Transverse colon (tissue), 4 donors: Measurements from ENCODE around the gene SET. TPM values are rescaled to one million over a fixed set of nuclear protein-coding genes. Genes with fewer than 3 reads are reported as not detected.
"Not testable (repeated sequence)": the region's sequence is repeated elsewhere in the genome, so short reads cannot be mapped to it uniquely, and the experiment has no call there.

Source experiments
- DNase-seq: peaks from one replicate; pipeline ENCODE4 v3.0.0-alpha.2; 2019
- H3K27ac ChIP-seq, 4 donors: fragments of 200-600 bp; sonication (generic); 2 replicates each; pipeline ENCODE4 v1.5.1; 2016 to 2018; ENCODE audit warnings: inconsistent platforms in 4 of 4
- H3K27me3 ChIP-seq: fragments of 200-600 bp; sonication (generic); 2 replicates; pipeline ENCODE4 v1.5.1; 2017; ENCODE audit warnings: inconsistent platforms
- H3K36me3 ChIP-seq, 4 donors: fragments of 200-600 bp; sonication (generic); 2 replicates each; pipeline ENCODE4 v1.5.1; 2017 to 2019; ENCODE audit warnings: inconsistent platforms in 4 of 4
- H3K4me1 ChIP-seq, 4 donors: fragments of 200-600 bp; sonication (generic); 2 replicates each; pipeline ENCODE4 v1.5.1; 2017 to 2020; ENCODE audit warnings: inconsistent platforms in 4 of 4
- H3K4me3 ChIP-seq, 4 donors: fragments of 200-600 bp; sonication (generic); 1 replicate in 1 of 4; 2 replicates in 3 of 4; pipeline versions ENCODE4 v1.5.1 to v1.6.1; 2017 to 2019; ENCODE audit warnings: inconsistent platforms in 4 of 4
- H3K9me3 ChIP-seq, 2 donors: fragments of 200-600 bp; sonication (generic); 2 replicates each; pipeline ENCODE4 v1.5.1; 2017 to 2019; ENCODE audit warnings: inconsistent platforms in 2 of 2
- CTCF ChIP-seq, 5 experiments: fragments of 200-600 bp in 3 of 5; fragments of 450-650 bp in 2 of 5; sonication (generic) in 3 of 5; IDR thresholded peaks; 1 replicate in 2 of 5; 2 replicates in 3 of 5; pipeline ENCODE4 v1.5.1; 2016 to 2017; ENCODE audit warnings: antibody characterized with exemption in 5 of 5, inconsistent platforms in 3 of 5, mild to moderate bottlenecking in 2 of 5, moderate library complexity in 1 of 5
- EP300 ChIP-seq: sonication (generic); formaldehyde crosslinking; IDR thresholded peaks from one replicate; pipeline ENCODE4 v1.6.1; 2017; ENCODE audit warnings: antibody characterized with exemption, low read depth
- POLR2A ChIP-seq: fragments of 450-650 bp; IDR thresholded peaks from one replicate; pipeline ENCODE4 v1.6.1; 2016; ENCODE audit warnings: antibody characterized with exemption, mild to moderate bottlenecking, moderate library complexity
- POLR2AphosphoS5 ChIP-seq, 3 donors: sonication (generic); formaldehyde crosslinking; IDR thresholded peaks; one replicate each; pipeline ENCODE4 v1.6.1; 2016; ENCODE audit warnings: antibody characterized with exemption in 3 of 3
- WGBS, 2 donors: methylation state at CpG; one replicate each; pipeline ENCODE4 v1.1.5; 2018; ENCODE audit warnings: low coverage in 1 of 2; 5-methylcytosine and 5-hydroxymethylcytosine counted together
- in situ Hi-C, 4 donors: fragments of 200-750 bp; cut with MboI; loops; one replicate each; pipeline versions ENCODE4 v1.15.0 to v1.15.1; 2017; ENCODE audit warnings: low sequenced_read_pairs in 3 of 4, low pct_ligation_motif_present in 1 of 4, low pct_unique_long_range_greater_than_20kb in 1 of 4
- intact Hi-C: fragments of 100-400 bp; cut with DNase I; formaldehyde crosslinking; loops from one replicate; pipeline ENCODE4 v1.15.1; 2023; ENCODE audit warnings: low total_unique reads
- total RNA-seq, 4 donors: library from RNA; depleted of rRNA; stranded (reverse); fragments of >200 nt; gene quantifications; one replicate each; pipeline ENCODE4 v1.1.0, GENCODE V29; 2016

SET gene
- total RNA-seq, 4 donors from 2014 or later, result 29.2 to 153 (median 64.4) TPM

GRCh38 chr9:128648206-128648605 is 40.8 kb upstream of the SET start:
- TF ChIP-seq CTCF (IDR thresholded peaks at IDR 0.05), result peak in 4 of 5 experiments; percentile 10 to 26 (median 24)
- intact Hi-C loops, H3K27me3 ChIP-seq, H3K4me3 ChIP-seq, H3K4me1 ChIP-seq, H3K36me3 ChIP-seq, H3K27ac ChIP-seq, in situ Hi-C loops, H3K9me3 ChIP-seq: not testable (repeated sequence)
- peak; percentile 60 for DNase-seq
- WGBS, 2 donors, result 78 to 100% methylated on average over 1 to 9 of the region's 9 CpGs

GRCh38 chr9:128651798-128652197 is 37.2 kb upstream of the SET start:
- 96% methylated on average over 5 of the region's 5 CpGs; no CpG with 5 or more reads in 1 of the 2 donors for WGBS, 2 donors

GRCh38 chr9:128653908-128654307 is 35.1 kb upstream of the SET start:
- H3K27ac ChIP-seq, result no peak overlapping the region
- 97 to 100% methylated on average over 2 to 8 of the region's 8 CpGs for WGBS, 2 donors
- no peaks in the 10 kb centered on the region for H3K9me3 ChIP-seq
- TF ChIP-seq POLR2A (no peak), EP300 (no peak), POLR2AphosphoS5 (IDR thresholded peaks at IDR 0.05) (no peak), CTCF (IDR thresholded peaks at IDR 0.05) (no peak)
- no peaks in the 10 kb centered on the region for H3K36me3 ChIP-seq
- H3K4me3 ChIP-seq, result no peak overlapping the region
- H3K27me3 ChIP-seq, result no peaks in the 10 kb centered on the region
- DNase-seq, result no peak
- peaks cover 0 to 11% (median 8%) of the 10 kb centered on the region in 4 donors for H3K4me1 ChIP-seq
- intact Hi-C loops (no loop called here), in situ Hi-C loops (no loop called here)

More at GRCh38 chr9:128651798-128652197, 37.2 kb upstream of the SET start:
- H3K4me1 ChIP-seq, result peaks cover 0 to 7% (median 6%) of the 10 kb centered on the region in 4 donors
- no peaks in the 10 kb centered on the region for H3K27me3 ChIP-seq
- in situ Hi-C loops (no loop called here), intact Hi-C loops (no loop called here)
- TF ChIP-seq POLR2AphosphoS5 (IDR thresholded peaks at IDR 0.05), result no peak
- TF ChIP-seq EP300, result no peak
- TF ChIP-seq POLR2A, result no peak
- no peak for TF ChIP-seq CTCF (IDR thresholded peaks at IDR 0.05)
- no peak for DNase-seq
- H3K4me3 ChIP-seq, result no peak overlapping the region
- H3K9me3 ChIP-seq, result no peaks in the 10 kb centered on the region
- H3K36me3 ChIP-seq, result no peaks in the 10 kb centered on the region
- no peak overlapping the region for H3K27ac ChIP-seq

GRCh38 chr9:128654481-128654880 is 34.5 kb upstream of the SET start:
- TF ChIP-seq POLR2AphosphoS5 (IDR thresholded peaks at IDR 0.05) (no peak), POLR2A (no peak), EP300 (no peak), CTCF (IDR thresholded peaks at IDR 0.05) (no peak)
- in situ Hi-C loops (no loop called here), intact Hi-C loops (no loop called here)
- Histone ChIP-seq H3K27ac (no peak overlapping the region), H3K36me3 (no peaks in the 10 kb centered on the region), H3K27me3 (no peaks in the 10 kb centered on the region), H3K4me3 (no peak overlapping the region), H3K4me1 (peaks cover 0 to 11% (median 8%) of the 10 kb centered on the region in 4 donors), H3K9me3 (no peaks in the 10 kb centered on the region)
- WGBS, 2 donors, result 91 to 100% methylated on average over 1 of the region's 1 CpG
- DNase-seq, result no peak
